A549 treated with CpdA at 1 μM for 4 hours (cell line): Measurements from ENCODE around the gene SYF2. TPM values are rescaled to one million over a fixed set of nuclear protein-coding genes. Genes with fewer than 3 reads are reported as not detected.

Experiments used
- total RNA-seq: library from RNA; stranded (reverse); fragments of 200-300 nt; extraction: Qiagen RNA extraction; gene quantifications from 5 replicates; pipeline ENCODE4 v1.2.3, GENCODE V29; 2022; ENCODE audit warnings: low read depth

Gene SYF2
- total RNA-seq = 36.9 to 50.9 TPM (median 40.1 TPM) in 5 replicates

DNA sequence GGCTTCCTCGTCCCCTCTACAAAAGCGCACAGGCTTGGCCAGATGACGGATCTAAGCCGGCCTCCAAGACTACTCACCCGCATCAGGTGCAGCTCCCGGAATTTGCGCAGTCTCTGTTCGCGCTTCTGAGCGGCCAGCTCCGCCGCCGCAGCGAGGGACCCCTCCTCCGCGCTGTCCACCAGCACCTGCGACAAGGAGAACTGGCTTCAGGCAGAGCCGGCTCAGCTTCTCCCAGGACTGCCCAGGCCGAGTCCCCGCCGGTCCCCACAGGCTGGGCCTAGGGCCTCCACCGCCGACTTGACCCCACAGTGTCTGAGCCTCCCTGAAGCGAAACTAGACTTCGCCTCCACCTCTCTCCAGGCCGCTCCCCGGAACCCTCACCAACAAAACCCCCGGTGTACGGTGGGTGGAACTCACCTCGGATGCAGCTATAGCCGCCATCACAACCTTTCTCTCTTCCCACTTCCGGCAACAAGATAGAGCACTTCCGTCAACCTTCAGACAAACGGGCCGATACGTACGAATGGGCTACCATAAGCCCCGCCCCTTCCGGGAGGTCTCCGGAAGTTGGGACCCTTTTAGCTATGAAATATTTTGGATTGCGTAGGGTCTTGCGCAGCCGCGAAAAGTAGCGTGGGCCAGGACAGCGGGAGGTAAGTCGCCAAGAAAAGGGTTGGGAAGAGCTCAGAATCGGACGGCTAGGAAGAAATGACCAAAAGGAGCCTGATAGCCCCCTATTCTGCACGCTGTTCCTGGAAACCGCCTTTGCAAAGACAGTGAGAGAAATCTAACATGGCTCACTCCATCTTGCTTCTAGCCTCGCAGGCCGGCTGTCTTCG lies at the start of gene SYF2:
SYF2 (minus strand) TSS at position 476 of the 839 bp plus-strand sequence; CDS start at position 441, 35 bp downstream.

DNA sequence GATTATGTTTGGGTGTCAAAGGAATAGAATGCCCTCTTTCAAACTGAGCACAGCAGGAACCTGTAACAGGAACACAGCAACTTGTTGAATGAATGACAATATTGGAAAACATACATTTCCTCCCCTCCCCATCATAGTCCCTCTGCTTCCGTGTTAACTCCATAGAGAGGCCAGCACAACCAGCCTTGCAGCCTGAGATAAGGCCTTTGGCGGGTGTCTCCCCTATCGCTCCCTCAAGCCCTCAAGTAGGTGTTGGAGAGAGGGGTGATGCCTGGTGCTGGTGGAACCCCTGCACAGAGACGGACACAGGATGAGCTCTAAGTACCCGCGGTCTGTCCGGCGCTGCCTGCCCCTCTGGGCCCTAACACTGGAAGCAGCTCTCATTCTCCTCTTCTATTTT lies 39.9 kb upstream of the SYF2 start, which contains the start of gene RHD:
RHD (plus strand) TSS at position 272 of the 400 bp plus-strand sequence; CDS start at position 311, 39 bp downstream.

DNA sequence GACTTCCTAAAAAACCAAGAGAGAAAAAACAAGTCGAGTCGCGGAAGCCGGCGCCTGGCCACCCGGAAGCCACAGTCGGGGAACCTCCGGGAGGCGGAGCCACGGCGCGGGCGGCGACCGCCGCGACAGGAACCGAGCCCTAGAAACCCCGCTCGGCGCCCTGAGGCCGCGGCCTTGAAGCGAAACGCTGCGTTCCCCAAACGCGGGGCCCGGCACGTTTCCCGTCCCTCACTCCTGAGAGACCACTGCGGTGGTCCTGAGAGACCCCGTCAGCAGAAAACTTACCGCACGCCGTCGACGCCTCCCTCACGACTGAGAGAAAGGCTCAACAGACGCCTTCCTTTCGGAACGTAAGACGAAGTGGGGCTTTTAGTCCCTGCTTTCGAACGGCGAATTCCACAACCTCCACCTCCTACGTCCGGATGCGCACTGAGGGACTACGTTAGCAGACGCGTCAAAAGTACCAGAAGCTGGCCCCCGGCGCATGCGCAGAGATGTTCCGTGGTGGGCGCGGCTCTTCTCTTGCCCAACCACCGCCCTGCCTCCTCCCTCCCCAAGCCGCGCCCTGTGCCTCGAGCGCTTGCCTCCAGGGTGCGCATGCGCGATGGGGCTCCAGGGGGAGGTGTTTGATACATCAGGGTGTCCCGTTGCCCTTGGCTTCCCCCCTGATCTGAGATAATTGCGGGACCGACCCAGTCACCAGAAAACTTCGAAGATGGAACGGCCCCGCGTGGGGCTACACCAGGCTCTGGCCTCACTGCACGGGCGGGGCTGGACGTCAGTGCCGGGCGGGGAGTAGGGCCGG lies 14.9 kb upstream of the SYF2 start, which contains the start of gene RSRP1:
RSRP1 (minus strand) TSS at position 431 of the 805 bp plus-strand sequence. CDS start 491 bp downstream, outside the sequence.

Other genes starting within 250 kb of the SYF2 start
- gene RSRP1, start 15.0 kb upstream of the SYF2 start, total RNA-seq = 21.6 to 24.6 TPM (median 23.7 TPM) in 5 replicates
- not detected in 5 replicates for gene RHD, start 40.0 kb upstream of the SYF2 start, total RNA-seq
- gene TMEM50A, start 105.8 kb upstream of the SYF2 start, total RNA-seq = 67.2 to 89.3 TPM (median 71.7 TPM) in 5 replicates
- gene RHCE, start 188.3 kb upstream of the SYF2 start, total RNA-seq = 0.02 to 0.12 TPM in 2 of 5 replicates, not detected in the others
- 9.2 to 11.5 TPM (median 9.4 TPM) in 5 replicates for gene MACO1, start 198.4 kb upstream of the SYF2 start, total RNA-seq